ENCODE data around the gene LRMDA.

GRCh38 chr10:75487087-75487754, 55.8 kb downstream of the LRMDA start:
- TF ChIP-seq CTCF (IDR thresholded peaks at IDR 0.05) (no peak), POLR2A (IDR thresholded peaks at IDR 0.05) (no peak)
